Fibroblast of mammary gland (primary cell): ENCODE results near the gene NDRG3.

Source experiments
- DNase-seq: peaks from one replicate; pipeline ENCODE4 v3.0.0-alpha.2; 2010; ENCODE audit warnings: low read depth
- H3K4me3 ChIP-seq: 2 replicates; pipeline ENCODE4 v1.5.1; 2011; ENCODE audit warnings: low read depth, mild to moderate bottlenecking, low read length, moderate library complexity; ENCODE audit not compliant: control insufficient read depth
- CTCF ChIP-seq: conservative IDR thresholded peaks from 2 replicates; pipeline ENCODE4 v1.5.1; 2011; ENCODE audit warnings: low read depth, low read length, inconsistent platforms; ENCODE audit not compliant: control insufficient read depth, insufficient read depth

Gene NDRG3

DNA sequence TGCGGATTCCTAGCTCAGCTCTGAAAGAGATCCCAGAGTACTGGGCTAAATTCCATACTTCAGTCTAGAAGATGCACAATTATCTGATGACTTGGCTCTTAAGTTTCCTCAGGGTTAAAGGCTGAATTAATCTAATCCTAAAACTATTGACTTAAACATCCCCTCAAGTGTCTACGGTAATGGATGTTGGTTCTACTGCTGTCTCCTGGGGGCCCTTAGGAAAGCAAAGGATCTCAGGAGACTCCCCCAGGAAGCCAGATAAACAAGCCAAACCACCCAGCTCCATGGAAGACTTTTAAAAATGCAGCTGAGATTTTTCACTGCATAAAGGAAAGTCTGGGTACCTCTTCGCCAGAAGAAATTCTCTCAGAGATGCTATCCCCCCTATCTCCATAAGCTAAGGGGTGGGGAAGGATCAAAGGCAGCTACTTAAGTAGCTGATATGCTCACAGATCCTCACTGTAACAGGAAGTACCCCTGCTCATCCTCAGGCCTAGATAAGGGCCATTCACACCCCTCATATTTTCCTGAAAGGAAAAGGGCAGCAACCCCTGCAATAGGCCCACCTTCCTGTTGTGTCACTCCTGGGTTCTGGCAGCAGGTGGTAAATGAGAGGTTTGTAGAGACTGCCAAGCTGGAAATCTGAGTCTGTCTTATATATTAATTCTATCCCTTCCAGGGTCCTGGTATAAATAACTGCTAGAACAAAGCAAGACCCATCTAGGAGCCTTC lies 9.3 kb downstream of the NDRG3 start:
- no peak for DNase-seq
- TF ChIP-seq CTCF = no peak

GRCh38 chr20:36732456-36732855 lies 13.4 kb downstream of the NDRG3 start:
- no peak for TF ChIP-seq CTCF
- DNase-seq = no peak
- H3K4me3 ChIP-seq = no peak overlapping the region

More for the DNA sequence above, 9.3 kb downstream of the NDRG3 start:
- no peak overlapping the region for H3K4me3 ChIP-seq

- no peak for DNase-seq
- no peak for TF ChIP-seq CTCF
- no peak overlapping the region for H3K4me3 ChIP-seq
Observed at GRCh38 chr20:36728986-36729385, 16.9 kb downstream of the NDRG3 start.

DNA sequence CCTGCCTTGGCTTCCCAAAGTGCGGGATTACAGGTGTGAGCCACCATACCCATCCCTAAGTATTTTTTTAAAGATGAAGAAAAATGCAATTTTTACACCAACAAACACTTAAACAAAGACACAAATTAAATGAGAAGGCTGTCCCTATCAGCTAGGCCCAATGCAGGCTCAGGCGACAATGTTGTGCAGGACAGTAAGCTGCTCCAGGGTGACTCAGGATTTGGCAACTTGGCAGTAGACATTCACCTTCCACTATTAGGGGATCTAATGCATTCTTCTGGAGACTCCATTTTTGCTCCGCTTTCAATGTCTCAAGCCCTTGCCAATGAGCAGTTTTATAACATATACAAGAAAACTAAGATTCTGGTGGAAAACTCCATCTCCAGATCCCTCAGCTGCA lies 19.7 kb downstream of the NDRG3 start:
- no peak overlapping the region for H3K4me3 ChIP-seq
- DNase-seq = no peak
- no peak for TF ChIP-seq CTCF

DNA sequence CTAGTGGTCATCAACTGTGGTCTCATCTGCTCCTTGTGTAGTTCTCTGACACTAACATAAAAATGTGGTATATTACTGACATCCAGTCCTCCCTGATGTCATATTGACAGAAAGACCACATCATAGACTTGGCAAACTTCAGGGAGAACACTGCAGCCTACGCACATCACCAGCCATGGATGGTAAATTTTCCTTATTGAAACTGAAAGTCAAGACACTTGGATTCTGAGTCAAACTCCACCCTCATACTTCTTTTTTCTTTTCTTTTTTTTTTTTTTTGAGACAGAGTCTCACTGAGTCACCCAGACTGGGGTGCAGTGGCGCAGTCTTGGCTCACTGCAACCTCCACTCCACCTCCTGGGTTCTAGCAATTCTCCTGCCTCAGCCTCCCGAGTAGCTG lies 25.4 kb downstream of the NDRG3 start:
- DNase-seq = peak; percentile 67
- H3K4me3 ChIP-seq = no peak overlapping the region
- TF ChIP-seq CTCF = no peak

- H3K4me3 ChIP-seq = no peak overlapping the region
- DNase-seq = peak; percentile 18
- TF ChIP-seq CTCF = peak; percentile 28
Observed at GRCh38 chr20:36717657-36718056, 28.2 kb downstream of the NDRG3 start.
